ENCODE data around the gene GALNTL6.

DNA sequence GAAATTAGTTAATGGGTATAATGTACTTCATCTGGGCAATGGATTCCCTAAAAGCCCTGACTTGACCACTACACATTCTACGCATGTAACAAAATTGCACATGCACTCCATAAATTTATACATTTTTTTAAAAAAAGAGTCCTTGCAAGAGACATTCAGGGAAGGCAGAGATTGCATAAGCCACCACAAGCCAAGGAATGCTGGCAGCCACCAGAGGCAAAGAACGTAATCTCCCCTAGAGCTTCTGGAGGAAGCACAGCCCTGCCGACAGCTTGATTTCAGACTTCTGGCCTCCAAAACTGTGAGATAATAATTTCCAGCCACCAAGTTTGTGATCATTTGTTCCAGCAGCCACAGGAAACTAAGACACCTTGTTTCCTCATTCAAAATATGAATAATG lies 1169.8 kb downstream of the GALNTL6 start:
- TF ChIP-seq, protein P1, sequence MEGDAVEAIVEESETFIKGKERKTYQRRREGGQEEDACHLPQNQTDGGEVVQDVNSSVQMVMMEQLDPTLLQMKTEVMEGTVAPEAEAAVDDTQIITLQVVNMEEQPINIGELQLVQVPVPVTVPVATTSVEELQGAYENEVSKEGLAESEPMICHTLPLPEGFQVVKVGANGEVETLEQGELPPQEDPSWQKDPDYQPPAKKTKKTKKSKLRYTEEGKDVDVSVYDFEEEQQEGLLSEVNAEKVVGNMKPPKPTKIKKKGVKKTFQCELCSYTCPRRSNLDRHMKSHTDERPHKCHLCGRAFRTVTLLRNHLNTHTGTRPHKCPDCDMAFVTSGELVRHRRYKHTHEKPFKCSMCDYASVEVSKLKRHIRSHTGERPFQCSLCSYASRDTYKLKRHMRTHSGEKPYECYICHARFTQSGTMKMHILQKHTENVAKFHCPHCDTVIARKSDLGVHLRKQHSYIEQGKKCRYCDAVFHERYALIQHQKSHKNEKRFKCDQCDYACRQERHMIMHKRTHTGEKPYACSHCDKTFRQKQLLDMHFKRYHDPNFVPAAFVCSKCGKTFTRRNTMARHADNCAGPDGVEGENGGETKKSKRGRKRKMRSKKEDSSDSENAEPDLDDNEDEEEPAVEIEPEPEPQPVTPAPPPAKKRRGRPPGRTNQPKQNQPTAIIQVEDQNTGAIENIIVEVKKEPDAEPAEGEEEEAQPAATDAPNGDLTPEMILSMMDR (IDR thresholded peaks at IDR 0.05; ENCODE audit: insufficient read depth, low read length, poor library complexity, severe bottlenecking) = no peak
- no peak for TF ChIP-seq EZH2phosphoT487 (conservative IDR thresholded peaks at IDR 0.05; ENCODE audit: low read length)
